SW480 (cell line): Measurements from ENCODE around the gene SULF2.
A peak's percentile ranks its signal among the peaks of the same experiment; 100 is the strongest.

Source experiments
- DNase-seq: peaks from one replicate; pipeline ENCODE4 v3.0.0-alpha.2; 2016; ENCODE audit warnings: low spot score

SULF2 gene

DNA sequence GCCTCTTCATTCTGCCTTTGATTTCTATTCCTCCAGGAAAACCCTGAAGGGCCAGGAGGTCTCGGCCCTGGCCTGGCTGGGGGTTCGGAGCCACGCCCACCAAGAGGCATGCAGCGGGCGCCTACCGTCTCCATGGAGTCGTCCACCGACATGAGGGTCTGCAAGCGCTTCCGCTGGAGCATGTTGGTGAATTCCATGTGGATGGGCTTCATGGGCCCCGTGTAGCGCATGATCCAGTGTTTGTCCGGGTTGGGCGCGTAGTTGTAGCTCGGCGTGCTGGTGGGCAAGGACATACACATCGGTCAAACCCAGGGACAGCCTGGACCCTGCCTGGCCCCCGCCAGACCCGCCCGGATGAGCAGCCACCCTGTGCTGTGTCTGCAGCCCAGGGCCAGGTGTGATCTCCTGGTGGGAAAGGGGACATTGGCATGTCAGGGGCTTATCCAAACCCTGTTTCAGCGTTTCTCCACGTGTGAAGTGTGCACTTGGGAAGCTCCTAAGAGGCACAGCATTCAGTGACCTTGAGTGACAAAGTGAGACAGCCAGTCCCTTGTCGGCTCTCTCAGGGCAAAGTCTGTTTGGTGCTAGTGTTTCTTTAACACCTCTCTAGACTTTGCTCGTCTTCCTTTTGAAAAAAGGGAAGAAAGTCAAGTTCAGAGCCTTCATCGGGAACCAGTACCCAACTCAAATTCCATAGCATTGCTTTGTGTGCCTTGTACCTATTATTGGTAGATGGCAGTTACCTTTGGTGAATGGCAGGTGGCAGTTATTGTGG, 100.8 kb downstream of the SULF2 start:
- no peak for DNase-seq

GRCh38 chr20:47682916-47683315, 102.4 kb downstream of the SULF2 start:
- no peak for DNase-seq

DNA sequence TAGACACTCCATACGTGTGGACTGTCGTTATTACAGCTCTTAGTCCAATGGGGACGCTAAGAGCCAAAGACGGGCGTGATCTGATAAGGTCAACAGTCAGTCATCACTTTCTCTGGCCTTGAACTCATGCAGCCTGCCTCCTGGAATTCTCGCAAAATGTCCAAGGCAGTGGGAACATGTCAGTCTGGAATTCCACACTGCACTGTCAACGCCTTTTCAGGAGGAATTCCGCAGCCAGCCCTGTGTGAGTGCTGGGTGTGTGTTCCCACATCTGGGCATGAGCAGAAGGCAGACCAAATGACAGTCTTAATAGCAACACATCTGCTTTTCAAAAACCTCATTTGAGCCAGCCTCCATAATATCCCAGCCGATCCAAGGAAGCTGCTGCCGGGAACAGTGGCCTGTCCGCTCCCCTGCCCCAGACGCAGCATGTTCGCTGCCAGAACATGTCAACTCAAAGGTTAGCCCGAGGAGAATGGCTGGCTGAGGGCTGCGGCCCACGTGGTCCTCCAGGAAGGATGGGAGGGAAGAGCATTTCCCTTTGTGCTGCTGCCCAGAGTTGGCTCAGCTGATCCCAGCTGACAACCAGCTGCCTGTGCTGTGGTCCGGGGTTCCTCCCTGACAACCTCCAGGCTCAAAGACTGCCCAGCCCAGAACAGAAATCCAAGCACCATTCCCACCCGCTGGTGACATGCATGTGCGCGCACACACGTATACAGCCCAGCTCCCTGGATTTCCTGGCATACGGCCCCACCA, 103.1 kb downstream of the SULF2 start:
- DNase-seq: no peak

GRCh38 chr20:47680804-47681529, 104.3 kb downstream of the SULF2 start:
- peak; percentile 59 for DNase-seq

DNA sequence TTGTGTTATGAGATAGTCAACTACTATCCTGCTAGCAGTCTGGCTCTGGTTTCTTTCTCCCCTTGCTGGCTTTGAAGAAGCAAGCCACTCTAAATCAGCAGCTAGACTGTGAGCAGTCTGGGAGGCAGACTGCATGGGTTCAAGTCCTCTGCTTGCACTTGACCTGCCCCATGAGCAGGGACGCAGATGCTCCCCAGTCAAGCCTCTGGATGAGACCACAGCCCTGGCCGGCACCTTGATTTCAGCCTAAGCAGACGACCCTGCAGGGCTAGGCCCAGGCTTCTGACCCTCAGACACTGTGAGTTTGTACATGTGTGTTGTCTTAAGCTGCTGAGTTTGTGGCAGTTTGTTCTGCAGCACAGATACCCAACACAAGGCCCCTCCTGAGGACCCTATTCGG, 105.8 kb downstream of the SULF2 start:
- no peak for DNase-seq

GRCh38 chr20:47678536-47678935, 106.7 kb downstream of the SULF2 start:
- no peak for DNase-seq

GRCh38 chr20:47677635-47678453, 107.4 kb downstream of the SULF2 start:
- DNase-seq: peak; percentile 83

DNA sequence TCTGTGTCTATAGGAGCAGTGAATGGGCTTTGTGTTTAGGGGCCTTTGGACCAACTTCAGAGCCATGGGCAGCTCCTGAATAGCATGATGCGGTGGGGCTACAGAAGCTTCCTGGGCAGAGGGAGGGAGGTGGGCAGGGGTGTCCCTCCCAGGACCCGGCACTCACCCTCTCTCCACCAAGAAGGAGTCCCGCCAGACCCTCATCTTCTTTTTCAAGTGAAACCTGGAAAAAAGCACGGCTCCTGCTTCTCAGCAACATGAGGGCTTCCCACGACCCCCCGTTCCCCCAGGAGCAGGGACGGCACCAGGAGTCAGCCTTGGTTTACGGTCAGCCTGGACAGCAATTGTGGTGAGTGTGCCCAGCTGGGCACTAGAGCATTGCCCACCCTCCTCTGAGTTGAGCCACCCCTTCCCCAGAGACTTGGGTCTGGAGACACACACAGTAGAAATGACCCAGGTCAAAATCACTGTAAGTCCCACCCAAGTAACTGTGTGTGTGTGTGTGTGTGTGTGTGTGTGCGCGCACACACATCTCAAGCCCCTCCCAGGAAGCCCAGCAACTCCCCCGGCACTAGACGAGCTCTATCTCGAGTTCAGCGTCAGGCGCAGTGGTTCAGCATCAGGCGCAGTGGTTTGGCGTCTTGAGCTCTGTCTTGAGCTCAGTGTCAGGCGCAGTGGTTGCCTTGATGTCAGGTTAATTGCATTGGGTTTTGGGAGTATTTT, 108.2 kb downstream of the SULF2 start:
- no peak for DNase-seq

DNA sequence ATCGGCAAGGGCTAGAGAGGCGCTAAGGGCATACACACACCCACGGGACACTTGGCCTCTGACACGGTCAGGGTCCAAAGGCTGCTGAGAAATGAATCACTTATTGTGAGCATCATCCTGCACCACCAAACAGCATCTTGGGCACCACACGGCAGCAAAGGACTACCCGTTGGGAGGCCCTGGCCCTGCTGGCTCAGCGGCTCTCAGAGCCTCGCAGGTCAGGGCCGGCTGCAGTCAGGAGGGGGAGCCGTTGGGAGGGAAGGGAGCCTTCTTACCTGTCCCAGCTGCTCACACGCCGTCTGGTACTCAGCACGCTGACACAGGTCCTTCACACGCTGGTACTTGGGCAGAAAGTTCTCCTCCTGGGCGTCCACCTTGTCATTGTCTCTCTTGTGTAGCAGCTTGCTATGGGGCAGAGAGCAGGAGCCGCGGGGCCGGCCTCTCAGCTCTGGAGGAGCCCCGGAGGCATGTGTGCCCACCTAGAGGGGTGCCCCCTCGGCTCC, 109.0 kb downstream of the SULF2 start:
- DNase-seq: no peak

DNA sequence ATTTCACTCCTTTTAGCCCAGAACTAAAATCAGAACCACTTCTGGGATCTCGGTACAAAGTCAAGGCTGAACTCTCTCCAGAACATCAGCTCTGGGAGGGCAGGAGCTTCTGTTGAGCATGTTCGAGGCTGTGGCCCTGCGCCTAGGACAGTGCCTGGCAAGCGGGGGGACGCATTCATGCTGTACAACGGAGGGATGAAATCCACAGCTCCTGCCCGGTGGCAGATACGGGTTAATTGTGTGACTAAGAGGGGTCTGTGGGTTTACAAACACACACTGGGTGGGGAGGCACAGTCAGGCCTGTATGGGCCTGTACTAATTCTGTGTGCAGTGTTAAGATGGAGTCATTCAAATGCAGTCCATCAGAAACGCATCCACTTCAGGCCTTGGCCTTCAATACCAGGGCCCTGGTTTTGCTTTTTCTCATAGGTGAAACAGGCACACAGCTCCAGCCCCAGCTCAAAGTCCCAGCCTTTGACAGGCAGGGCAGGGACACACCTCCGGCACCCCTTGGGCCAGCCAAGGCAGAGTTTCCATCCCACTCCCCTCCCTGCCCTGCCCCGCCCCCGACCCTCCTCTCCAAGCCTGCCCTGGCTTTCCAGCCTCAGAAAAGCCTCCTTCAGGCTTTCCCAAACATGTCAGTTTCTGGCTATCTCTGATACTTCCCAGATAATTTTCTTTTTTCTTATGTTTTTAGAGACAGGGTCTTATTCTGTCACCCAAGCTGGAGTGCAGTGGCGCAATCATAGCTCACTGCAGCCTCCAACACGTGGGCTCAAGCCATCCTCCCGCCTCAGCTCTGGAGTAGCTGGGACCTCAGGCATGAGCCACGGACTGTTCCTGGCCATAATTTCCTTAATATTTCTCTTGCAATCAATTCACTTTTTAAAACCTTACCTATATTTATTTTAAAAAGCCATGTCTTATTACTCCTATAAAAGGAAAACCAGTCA, 109.8 kb downstream of the SULF2 start:
- DNase-seq: no peak

GRCh38 chr20:47674686-47675085, 110.6 kb downstream of the SULF2 start:
- no peak for DNase-seq

- no peak for DNase-seq
Measured at GRCh38 chr20:47674145-47674544, 111.1 kb downstream of the SULF2 start.

DNA sequence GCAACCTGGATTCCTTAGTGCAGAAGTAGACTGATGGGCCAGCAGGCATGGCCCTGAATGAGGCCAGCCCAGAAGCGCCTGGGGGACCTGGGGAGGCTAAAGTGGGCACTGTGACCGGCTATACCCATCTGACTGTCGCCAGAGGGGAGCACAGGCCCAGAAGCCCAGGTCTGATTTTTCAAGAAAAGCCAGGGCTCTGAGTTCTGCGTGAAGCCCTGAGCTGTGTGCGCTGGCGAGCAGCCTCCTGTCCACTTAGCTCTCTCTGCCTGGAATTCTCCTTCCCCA, 111.7 kb downstream of the SULF2 start:
- no peak for DNase-seq

DNA sequence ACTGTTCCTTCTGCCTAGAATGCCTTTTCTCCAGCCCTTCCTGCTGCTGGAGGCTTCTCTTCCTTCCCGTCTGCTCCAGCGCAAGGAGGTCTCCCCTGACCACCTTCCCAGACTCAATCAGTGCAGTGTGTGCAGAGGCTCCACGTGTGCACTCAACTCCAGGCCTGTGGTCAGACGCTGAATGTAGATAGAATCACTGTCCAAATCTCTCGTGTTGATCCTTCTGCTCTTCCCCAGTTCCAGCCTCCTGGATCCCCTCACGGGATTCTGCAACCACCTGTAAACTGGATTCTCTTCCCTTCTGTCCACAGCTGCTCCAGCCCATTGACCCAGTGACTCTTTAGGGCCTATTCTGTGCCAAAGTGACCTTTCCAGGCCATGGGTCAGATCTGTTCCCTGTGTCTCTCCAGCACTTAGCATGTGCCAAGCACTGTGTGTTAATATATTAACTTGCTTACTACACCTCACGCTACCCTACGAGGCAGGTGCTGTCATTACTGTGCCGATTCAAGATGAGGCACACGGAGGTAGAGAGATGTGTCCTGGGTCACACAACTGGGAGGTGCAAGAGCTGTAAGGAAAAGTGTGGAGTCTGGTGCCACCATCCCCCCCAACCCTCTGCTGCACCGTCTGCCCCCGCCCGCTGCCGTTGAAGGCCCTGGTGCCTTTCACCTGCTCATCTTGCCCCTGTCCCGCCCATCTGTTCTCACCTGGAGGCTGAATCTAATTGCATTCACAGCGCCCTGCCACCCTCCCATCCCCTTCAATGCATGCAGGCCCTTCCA, 112.2 kb downstream of the SULF2 start:
- no peak for DNase-seq

- DNase-seq: no peak
Measured at GRCh38 chr20:47672166-47672565, 113.1 kb downstream of the SULF2 start.

DNA sequence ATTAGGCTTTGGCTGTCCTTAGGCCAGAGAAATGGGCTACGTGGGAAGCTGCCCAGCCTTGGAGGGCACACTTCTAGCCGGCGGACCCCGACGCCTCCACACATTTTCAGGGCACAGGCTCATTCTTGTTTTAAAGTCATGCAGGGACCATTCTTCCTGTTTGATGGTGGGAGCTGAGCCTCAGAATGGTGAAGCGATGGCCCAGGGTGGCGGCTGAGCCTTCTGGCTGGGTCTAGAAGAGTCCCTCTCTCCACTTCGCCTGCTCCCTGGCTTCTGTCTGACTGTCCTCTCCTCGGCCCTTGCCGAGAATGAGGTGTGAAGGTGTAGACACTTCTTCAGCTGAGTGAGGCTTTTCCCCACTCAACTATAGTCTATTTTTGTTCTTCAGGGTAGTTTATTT, 114.4 kb downstream of the SULF2 start:
- no peak for DNase-seq

DNA sequence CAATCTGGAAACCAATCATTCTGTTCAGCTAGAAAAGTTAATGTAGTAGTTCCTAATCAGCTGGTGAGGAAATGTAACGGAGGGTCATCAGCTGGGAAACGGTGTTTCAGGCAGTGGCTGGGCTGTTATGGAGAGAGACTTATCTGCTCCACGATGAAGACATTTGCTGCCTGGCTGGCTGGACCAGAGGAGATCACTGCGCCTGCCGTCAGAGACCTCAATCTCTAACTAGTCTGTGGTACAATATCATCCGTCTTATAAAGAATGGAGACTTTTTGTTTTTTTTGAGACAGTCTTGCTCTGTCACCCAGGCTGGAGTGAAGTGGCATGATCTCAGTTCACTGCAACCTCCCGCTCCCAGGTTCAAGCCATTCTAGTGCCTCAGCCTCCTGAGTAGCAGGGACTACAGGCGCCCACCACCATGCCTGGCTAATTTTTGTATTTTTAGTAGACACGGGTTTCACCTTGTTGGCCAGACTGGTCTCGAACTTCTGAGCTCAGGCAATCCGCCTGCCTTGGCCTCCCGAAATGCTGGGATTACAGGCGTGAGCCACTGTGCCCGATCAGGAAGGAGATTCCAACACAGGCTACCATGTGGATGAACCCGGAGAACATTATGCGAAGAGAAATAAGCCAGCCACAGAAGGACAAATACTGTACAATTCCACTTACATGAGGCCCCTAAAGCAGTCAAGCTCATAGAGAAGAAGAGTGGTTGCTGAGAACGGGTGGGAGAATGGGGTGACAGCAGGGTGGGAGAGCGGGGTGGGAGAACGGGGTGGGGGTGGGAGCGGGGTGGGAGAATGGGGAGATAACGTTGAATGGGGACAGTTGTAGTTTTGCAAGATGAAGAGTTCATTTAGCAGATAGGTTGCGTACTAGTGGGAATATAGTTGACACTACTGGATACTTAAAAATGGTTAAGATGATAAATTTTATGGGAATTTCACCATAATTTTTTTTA, 115.1 kb downstream of the SULF2 start:
- DNase-seq: no peak

DNA sequence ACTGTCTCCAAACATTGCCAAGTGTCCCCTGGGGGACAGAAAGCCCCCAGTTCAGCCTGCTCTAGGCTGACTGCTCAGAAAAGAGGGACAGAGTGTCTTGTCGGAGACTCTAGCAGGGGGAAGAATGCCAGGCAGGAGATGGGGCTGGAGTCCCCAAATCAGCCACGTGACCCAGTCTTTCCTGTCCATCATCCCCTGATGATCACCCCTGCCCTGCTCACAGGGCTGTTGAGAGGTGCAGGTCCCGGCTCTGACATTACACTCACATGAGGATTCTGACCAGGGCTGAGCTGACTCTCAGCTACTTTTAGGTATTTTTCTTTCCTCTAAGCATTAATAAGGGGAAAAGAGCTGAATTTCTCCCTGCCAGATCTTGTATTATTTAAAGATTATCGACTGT, 115.8 kb downstream of the SULF2 start:
- DNase-seq: no peak

DNA sequence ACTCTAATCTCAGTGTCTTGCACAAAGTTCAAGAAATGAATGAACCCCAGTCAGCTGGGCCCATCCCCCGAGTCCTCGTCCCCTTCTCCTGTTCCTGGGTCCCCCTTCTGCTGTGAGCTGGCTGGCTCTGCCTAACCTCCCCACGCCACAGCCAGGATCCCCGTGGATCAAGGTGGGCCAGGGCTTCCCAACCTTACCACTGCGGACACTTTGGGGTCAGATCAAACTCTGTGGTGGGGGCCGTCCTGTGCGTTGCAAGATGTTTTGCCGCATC, 116.2 kb downstream of the SULF2 start:
- no peak for DNase-seq
